Measurements from ENCODE around the gene YES1.

DNA sequence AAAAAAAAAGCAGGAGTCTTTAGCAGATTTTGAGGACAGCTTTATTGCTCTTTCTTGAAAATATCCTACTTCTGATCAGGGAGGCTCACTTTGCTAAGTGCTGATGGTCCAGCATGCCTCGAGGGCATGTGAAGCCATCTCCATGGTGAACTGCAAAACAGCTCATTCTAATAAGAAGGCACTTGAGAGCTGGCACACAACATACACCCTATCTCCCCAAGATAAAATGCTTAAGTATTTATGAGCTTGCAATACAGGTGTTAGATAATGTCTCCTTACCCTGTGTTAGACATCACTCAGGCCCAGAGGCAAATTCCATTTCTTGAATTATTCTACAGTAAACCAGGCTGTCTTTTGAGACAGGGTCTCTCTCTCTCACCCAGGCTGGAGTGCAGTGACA, 102.3 kb downstream of the YES1 start:
- TF ChIP-seq, protein P1, sequence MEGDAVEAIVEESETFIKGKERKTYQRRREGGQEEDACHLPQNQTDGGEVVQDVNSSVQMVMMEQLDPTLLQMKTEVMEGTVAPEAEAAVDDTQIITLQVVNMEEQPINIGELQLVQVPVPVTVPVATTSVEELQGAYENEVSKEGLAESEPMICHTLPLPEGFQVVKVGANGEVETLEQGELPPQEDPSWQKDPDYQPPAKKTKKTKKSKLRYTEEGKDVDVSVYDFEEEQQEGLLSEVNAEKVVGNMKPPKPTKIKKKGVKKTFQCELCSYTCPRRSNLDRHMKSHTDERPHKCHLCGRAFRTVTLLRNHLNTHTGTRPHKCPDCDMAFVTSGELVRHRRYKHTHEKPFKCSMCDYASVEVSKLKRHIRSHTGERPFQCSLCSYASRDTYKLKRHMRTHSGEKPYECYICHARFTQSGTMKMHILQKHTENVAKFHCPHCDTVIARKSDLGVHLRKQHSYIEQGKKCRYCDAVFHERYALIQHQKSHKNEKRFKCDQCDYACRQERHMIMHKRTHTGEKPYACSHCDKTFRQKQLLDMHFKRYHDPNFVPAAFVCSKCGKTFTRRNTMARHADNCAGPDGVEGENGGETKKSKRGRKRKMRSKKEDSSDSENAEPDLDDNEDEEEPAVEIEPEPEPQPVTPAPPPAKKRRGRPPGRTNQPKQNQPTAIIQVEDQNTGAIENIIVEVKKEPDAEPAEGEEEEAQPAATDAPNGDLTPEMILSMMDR (conservative IDR thresholded peaks at IDR 0.05; ENCODE audit: low read length), result no peak
- TF ChIP-seq EZH2phosphoT487 (IDR thresholded peaks at IDR 0.05; ENCODE audit: borderline replicate concordance, low read depth, low read length), result no peak

Measured in OCI-LY7 (cell line).